Stimulated activated CD4-positive, alpha-beta T cell treated with anti-CD3 and anti-CD28 coated beads, Interleukin-4, amount 100 ng/mL, for 1 hour (primary cell): ENCODE results near the gene CHL1.

ENCODE experiments used
- DNase-seq: peaks from one replicate; pipeline ENCODE4 v3.0.0-alpha.2; 2020

CHL1 gene

DNA sequence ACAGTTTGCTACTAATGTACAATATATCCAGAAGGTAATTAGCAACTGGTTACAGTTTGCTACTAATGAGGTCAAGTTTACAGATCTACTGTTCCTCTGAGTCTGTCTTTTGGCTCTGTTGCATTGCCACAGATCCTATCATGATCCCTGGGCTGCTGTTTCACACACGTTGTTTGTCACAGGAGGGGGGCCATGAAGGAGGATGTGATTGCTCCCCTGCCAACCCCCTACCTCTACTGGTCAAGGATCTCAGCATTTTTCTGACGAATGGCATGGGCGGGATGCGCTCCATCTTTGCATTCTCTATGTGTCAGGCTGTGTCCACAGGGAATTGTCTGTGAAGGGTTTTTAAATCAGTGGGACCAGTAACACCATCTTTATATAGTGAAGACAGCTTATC is 91.9 kb downstream of the CHL1 start:
- no peak for DNase-seq

- no peak for DNase-seq
Measured at GRCh38 chr3:291028-291427, 94.5 kb downstream of the CHL1 start.

DNA sequence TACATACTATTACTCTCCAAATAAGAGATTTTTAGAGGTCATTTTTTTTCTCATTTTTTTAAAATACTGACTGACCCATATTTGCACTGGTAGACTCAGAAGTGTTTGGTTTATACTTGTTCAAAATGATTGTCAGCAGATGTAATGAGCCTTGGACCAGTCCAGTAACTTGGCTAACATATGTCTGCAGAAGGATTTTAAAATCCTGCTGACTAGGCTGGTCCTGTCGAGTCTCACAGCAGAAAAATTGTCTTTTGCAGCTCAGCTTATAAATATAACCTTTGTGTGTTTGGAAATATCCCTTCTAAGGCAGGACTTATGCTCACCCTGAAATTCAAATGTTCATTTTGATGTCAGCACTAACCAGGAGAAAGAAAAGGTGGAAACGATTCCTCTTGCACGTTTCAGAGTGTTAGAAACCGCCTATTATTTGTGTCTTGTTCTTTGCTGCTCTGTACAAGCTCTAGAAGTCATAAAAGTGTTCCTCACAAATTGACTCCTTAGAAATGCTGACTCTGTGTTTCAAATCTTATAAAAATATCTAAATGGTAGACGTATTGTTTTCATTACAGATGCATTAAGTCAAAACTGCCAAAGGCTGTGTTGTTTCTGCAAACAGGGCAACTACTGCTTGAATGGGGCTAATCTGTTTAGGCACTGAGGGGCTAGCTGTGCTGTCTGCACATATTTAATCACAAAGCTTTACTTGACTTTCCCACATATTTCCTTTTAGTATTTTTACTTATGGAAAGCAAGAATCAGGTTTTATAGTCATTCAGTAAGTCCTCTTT is 95.3 kb downstream of the CHL1 start:
- DNase-seq, result no peak

GRCh38 chr3:294096-294495 is 97.5 kb downstream of the CHL1 start:
- no peak for DNase-seq

DNA sequence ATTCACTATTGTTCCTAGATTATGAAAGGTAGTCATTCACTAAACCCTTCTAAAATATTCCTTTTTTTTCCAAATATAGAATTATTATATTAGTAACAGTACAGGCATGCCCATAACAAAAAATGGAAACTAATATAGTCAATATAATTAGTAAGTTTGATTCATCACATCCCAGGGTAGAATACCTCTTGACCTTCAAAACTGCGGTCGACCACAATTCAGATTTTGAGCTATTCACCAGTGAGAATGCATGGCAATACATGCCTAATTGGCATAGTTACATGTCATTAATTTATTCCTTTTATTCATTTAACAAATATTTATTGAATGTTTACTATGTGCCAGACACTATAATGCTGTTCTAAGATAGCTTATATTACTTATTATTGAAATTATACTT is 98.0 kb downstream of the CHL1 start:
- no peak for DNase-seq

- no peak for DNase-seq
Measured at GRCh38 chr3:295166-295565, 98.6 kb downstream of the CHL1 start.

- DNase-seq, result no peak
Measured at GRCh38 chr3:297585-297984, 101.0 kb downstream of the CHL1 start.

DNA sequence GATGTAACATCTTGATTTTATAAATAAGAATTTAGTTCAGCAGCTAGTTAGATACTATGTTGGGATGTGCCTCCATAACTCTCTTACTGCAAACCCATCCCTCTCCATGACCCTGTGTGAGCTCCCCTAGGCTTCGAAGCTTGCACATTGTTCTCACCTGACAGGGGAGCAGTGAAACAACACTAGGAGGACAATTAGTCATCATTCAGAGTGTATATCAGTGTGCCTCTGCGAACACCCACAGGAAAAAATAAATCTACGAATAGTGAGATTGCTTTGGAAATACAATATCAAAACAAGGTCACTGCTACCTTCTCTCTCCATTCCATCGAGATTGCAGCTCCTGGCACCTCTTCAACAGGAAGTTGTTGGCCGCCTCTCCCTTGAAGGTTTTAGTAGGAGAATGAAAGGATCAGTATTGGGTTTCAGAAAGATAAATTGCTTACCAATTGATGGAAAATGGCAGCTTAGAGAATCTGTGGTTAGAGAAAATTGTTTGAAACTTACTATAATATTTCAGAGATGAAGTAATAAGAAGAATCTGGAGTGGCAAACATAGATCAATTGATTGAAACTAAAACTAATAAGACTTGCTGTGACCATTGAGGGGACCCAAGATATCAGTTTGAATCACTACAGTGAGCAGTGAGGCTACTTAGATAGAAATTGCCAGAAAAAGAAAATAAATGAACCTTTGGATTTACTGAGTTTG is 103.2 kb downstream of the CHL1 start:
- DNase-seq, result no peak

- DNase-seq, result no peak
Measured at GRCh38 chr3:307182-307581, 110.6 kb downstream of the CHL1 start.

DNA sequence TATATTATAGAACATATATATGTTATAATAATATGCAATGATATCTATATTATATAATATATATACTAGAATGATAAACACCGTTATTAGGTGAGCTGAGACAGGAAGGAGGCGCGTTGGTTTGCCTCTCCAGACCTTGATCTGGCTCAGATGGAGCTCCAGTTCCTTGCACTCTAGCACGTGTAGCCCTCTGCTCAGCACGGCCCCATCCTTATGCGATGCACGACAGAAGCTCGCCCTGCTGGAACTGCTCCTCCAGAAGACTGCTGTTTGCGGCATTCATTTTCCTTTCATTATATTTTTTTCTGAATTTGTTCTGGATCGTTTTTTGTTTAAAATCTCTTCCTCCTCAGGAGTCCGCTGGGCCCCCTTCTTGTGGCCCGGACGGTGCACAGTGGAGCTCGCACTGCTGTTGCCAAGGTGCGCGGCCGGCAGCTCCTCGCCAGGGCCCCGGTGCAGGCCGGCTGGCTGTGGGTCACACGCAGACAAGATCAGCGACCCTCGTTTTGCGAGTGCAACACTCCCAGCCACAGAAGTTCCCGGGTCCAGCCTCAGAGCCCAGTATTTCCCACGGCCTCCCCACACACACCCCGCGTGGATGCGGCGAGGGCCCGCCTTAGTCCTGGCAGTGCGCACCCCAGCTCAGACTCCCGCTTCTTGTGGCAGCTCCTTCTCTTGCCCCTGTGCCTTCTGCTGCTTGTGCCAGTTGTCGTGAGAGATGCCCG is 112.2 kb downstream of the CHL1 start:
- no peak for DNase-seq

GRCh38 chr3:312160-312733 is 115.7 kb downstream of the CHL1 start:
- DNase-seq, result no peak

DNA sequence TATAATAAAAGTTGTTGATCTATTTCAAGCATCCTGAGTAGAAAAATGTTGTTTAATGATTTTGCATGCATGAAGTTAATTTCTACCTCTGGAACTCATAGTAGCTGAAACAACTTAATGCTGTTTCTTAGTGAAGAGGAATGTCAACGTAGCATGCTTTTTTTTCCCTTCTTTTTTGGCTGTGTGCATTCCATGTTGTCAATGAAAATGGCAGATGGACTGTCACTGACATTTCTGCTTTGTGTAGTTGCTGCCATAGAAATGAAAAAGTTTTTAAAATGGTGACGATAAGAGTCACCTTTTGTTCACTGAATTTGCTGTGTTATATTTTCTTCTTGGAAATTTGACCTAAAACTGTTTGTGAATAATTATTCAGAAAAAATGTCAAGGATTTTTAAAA is 116.3 kb downstream of the CHL1 start:
- DNase-seq, result no peak

DNA sequence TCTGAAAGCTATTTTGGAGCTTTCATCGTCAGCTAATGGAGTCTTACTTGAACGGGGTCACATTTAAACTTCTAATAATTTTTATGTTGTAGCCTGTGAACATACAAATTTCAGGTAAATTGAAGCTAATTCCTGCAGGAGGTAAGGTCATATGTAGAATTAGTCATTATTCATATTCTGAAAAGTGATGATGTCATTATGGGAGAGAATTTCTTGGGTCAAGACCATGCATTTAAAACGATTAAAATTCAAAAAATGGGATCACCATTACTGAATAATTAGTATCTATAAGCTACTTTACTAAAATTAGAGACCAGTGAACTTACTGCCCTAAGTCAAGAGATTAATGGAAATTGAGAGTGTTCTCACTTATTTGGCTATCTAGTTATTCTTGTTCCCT is 120.4 kb downstream of the CHL1 start:
- DNase-seq, result no peak

- no peak for DNase-seq
Measured at GRCh38 chr3:318903-319302, 122.3 kb downstream of the CHL1 start.

GRCh38 chr3:324423-324822 is 127.9 kb downstream of the CHL1 start:
- no peak for DNase-seq

DNA sequence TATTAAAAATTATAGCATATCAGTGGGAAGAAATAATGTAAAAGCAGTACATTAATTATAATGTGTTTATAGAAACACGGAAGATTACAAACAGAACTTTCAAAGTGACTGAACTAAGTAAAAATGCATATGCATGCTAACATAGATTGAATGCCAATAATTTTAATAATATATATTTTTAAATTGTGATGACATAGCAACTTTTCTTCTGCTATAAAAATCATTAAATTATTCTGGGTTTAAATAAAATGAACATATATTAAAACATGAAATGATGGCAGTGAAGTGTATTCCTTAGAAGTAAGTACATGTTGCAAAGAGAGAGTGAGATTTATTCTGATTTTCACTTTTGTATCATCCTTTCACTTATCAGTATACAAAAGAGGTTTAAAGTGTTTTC is 128.9 kb downstream of the CHL1 start:
- no peak for DNase-seq

DNA sequence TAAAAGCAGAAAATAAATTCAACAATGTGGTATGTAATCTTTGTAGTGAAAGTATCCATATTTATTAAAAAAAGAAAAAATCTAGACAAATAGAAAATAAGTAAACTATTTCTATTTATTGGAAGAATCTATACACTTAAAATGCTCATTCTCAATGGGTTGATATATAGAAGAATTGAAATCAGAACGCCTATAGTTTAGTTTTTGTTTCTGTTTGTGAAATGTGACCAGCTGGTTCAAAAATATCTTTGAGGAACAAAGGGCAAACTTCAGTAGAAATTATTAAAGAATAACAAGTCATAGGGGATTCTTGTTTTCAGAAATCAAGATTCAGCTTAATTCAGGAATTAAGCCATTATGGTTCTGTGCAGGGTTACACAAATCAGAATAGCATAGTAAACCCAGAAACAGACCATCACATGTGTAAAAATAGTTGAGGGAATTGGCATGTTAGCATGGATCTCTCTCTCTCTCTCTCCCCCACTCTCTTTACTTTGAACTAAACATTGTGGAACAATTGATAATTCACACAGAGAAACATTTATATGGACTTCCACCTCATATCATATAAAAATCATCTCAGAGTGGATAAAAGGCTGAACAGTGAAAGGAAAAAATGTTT is 134.0 kb downstream of the CHL1 start:
- DNase-seq, result no peak

DNA sequence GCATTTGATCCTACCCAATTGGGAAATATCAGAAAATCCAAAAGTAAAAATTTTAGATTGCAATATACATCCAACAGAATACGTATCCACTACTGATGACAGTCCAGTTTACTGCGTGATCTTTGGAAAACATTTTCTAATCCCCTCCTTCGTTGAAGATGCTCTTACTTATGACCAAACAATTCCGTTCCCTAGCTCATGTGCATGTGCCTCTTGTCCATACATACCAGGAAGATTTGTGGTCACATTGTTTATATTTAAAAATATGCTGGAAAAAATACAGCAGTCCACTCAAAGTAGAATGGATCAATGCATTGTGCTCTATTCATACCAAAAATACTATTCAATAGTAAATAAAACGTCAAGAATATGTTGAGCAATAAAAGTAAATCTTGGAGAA is 135.3 kb downstream of the CHL1 start:
- no peak for DNase-seq

- no peak for DNase-seq
Measured at GRCh38 chr3:332701-333100, 136.1 kb downstream of the CHL1 start.

DNA sequence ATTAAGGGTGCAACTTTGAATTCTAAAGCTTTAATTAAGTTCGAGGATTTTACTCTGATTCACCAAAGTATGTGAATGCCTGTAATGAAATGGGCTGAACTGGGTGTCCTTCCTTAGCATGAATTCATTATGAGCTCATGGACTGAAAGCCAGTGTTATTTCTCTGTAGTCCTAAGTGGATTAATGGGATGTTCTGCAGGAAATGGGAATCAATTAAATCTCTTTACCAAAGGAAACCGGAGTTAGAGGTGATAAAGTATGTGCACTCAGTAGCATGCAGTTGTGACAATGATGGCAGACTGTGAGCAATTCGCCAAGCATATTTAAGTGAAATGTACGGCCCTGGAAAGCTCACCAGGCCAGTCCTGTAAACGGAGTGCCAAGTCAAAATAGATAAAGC is 138.7 kb downstream of the CHL1 start:
- DNase-seq, result no peak

GRCh38 chr3:339351-339750 is 142.8 kb downstream of the CHL1 start:
- DNase-seq, result no peak

GRCh38 chr3:341998-342397 is 145.4 kb downstream of the CHL1 start:
- DNase-seq, result no peak

DNA sequence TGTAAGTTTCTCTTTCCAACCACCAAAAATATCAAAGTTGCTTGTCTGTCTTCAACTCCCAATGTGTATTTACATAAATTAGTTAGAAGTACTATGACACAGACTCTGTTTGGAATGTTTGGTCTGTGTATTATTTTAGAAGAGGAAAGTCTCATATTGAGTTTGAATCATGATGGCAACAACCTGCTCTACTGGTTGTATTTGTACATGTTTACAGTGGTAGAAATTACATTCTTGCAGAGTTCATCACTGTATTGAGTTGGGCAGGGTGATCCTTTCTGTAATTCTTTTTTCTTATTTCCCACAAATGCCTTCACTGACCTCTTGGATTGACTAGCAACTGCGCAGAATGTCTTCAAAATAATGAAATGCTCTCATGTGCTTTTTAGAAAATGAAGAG is 149.6 kb downstream of the CHL1 start:
- no peak for DNase-seq
